ENCODE results near the gene PHYHD1. TPM values are rescaled to one million over a fixed set of nuclear protein-coding genes. Genes with fewer than 3 reads are reported as not detected.

Gene PHYHD1
- total RNA-seq, 4 donors from 2014 or later = 4.4 to 23.9 (median 7.5) TPM; not detected in 1

GRCh38 chr9:128972956-128973355 lies 52.2 kb downstream of the PHYHD1 start:
- Histone ChIP-seq H3K4me1 (no peaks in the 10 kb centered on the region), H3K27ac (no peak overlapping the region), H3K27me3 (no peaks in the 10 kb centered on the region), H3K36me3 (peaks cover 0 to 94% (median 0%) of the 10 kb centered on the region in 3 donors), H3K9me3 (no peaks in the 10 kb centered on the region), H3K4me3 (no peak overlapping the region)
- no peak for DNase-seq
- no peak for TF ChIP-seq POLR2A (IDR thresholded peaks at IDR 0.05)
- no peak for TF ChIP-seq CTCF (IDR thresholded peaks at IDR 0.05)

GRCh38 chr9:128979111-128979510 lies 58.3 kb downstream of the PHYHD1 start:
- DNase-seq = no peak
- no peaks in the 10 kb centered on the region for H3K27me3 ChIP-seq
- TF ChIP-seq CTCF (IDR thresholded peaks at IDR 0.05) (no peak), POLR2A (IDR thresholded peaks at IDR 0.05) (no peak)
- H3K9me3 ChIP-seq = no peaks in the 10 kb centered on the region
- no peak overlapping the region for H3K27ac ChIP-seq
- no peaks in the 10 kb centered on the region for H3K4me1 ChIP-seq
- H3K36me3 ChIP-seq = peaks cover 0 to 93% (median 0%) of the 10 kb centered on the region in 3 donors
- no peak overlapping the region for H3K4me3 ChIP-seq

- Histone ChIP-seq H3K4me1 (no peaks in the 10 kb centered on the region), H3K27ac (no peak overlapping the region), H3K36me3 (peaks cover 0 to 97% (median 4%) of the 10 kb centered on the region in 3 donors), H3K27me3 (no peaks in the 10 kb centered on the region), H3K9me3 (no peaks in the 10 kb centered on the region), H3K4me3 (no peak overlapping the region)
- DNase-seq = no peak
- TF ChIP-seq CTCF (IDR thresholded peaks at IDR 0.05) = no peak
- TF ChIP-seq POLR2A (IDR thresholded peaks at IDR 0.05) = no peak
Observed at GRCh38 chr9:128983536-128983935, 62.8 kb downstream of the PHYHD1 start.

- no peaks in the 10 kb centered on the region for H3K4me1 ChIP-seq
- no peak overlapping the region for H3K4me3 ChIP-seq
- H3K36me3 ChIP-seq = peaks cover 0 to 95% (median 4%) of the 10 kb centered on the region in 3 donors
- no peaks in the 10 kb centered on the region for H3K9me3 ChIP-seq
- no peaks in the 10 kb centered on the region for H3K27me3 ChIP-seq
- DNase-seq = no peak
- no peak overlapping the region for H3K27ac ChIP-seq
- no peak for TF ChIP-seq POLR2A (IDR thresholded peaks at IDR 0.05)
- no peak for TF ChIP-seq CTCF (IDR thresholded peaks at IDR 0.05)
Observed at GRCh38 chr9:128986671-128987070, 65.9 kb downstream of the PHYHD1 start.

GRCh38 chr9:128987805-128988204 lies 67.0 kb downstream of the PHYHD1 start:
- Histone ChIP-seq H3K4me3 (no peak overlapping the region), H3K36me3 (peaks cover 0 to 91% (median 4%) of the 10 kb centered on the region in 3 donors), H3K27ac (no peak overlapping the region), H3K9me3 (no peaks in the 10 kb centered on the region), H3K4me1 (no peaks in the 10 kb centered on the region), H3K27me3 (no peaks in the 10 kb centered on the region)
- DNase-seq = no peak
- TF ChIP-seq POLR2A (IDR thresholded peaks at IDR 0.05) (no peak), CTCF (IDR thresholded peaks at IDR 0.05) (no peak)

Other genes starting within 250 kb of the PHYHD1 start
- 100 to 1,000 TPM in 1 of 4 donors, 10 to 100 TPM in 3; 72.3 to 148 (median 83.9) TPM for gene SET, start 231.8 kb upstream of the PHYHD1 start, total RNA-seq
- gene PKN3, start 218.5 kb upstream of the PHYHD1 start, total RNA-seq = 10 to 100 TPM in 1 of 4 donors, 1 to 10 TPM in 3; 5.6 to 15.7 (median 9.3) TPM
- gene ZDHHC12, start 196.9 kb upstream of the PHYHD1 start, total RNA-seq = 100 to 1,000 TPM in 3 of 4 donors, 10 to 100 TPM in 1; 21.5 to 177 (median 138) TPM
- 100 to 1,000 TPM in 1 of 4 donors, 10 to 100 TPM in 3; 83.1 to 114 (median 88.1) TPM for gene ZER1, start 149.1 kb upstream of the PHYHD1 start, total RNA-seq
- 10 to 100 TPM; 26.8 to 48.7 (median 45.7) TPM for gene TBC1D13, start 133.7 kb upstream of the PHYHD1 start, total RNA-seq
- gene ENDOG, start 102.5 kb upstream of the PHYHD1 start, total RNA-seq = 10 to 100 TPM in 3 of 4 donors, 1 to 10 TPM in 1; 9.9 to 53.6 (median 40.5) TPM
- gene SPOUT1, start 91.2 kb upstream of the PHYHD1 start, total RNA-seq = 10 to 100 TPM; 33.5 to 48.7 (median 34.9) TPM
- gene KYAT1, start 39.0 kb upstream of the PHYHD1 start, total RNA-seq = 10 to 100 TPM in 1 of 4 donors, 1 to 10 TPM in 3; 4.6 to 14.9 (median 8.7) TPM
- gene LRRC8A, start 38.8 kb upstream of the PHYHD1 start, total RNA-seq = 10 to 100 TPM; 20.0 to 39.2 (median 27.0) TPM
- gene DOLK, start 26.6 kb downstream of the PHYHD1 start, total RNA-seq = 10 to 100 TPM in 2 of 4 donors, 1 to 10 TPM in 2; 4.1 to 12.3 (median 10.6) TPM
- gene NUP188, start 26.7 kb downstream of the PHYHD1 start, total RNA-seq = 100 to 1,000 TPM in 1 of 4 donors, 10 to 100 TPM in 3; 28.2 to 101 (median 47.9) TPM
- gene SH3GLB2, start 107.3 kb downstream of the PHYHD1 start, total RNA-seq = 100 to 1,000 TPM; 156 to 218 (median 183) TPM
- gene MIGA2, start 115.6 kb downstream of the PHYHD1 start, total RNA-seq = 100 to 1,000 TPM in 3 of 4 donors, 10 to 100 TPM in 1; 68.5 to 174 (median 125) TPM
- gene DOLPP1, start 160.1 kb downstream of the PHYHD1 start, total RNA-seq = 10 to 100 TPM in 3 of 4 donors, not detected in 1; 37.6 to 53.9 (median 46.1) TPM
- 100 to 1,000 TPM in 3 of 4 donors, 10 to 100 TPM in 1; 50.3 to 220 (median 146) TPM for gene CRAT, start 189.8 kb downstream of the PHYHD1 start, total RNA-seq
- gene PTPA, start 190.4 kb downstream of the PHYHD1 start, total RNA-seq = 10 to 100 TPM; 48.7 to 65.7 (median 51.9) TPM